Cardiac septum (tissue), 1 donor: Measurements from ENCODE around the gene PITPNC1. TPM values are rescaled to one million over a fixed set of nuclear protein-coding genes. Genes with fewer than 3 reads are reported as not detected.
A peak's percentile ranks its signal among the peaks of the same experiment; 100 is the strongest.
"Not testable (repeated sequence)": the region's sequence is repeated elsewhere in the genome, so short reads cannot be mapped to it uniquely, and the experiment has no call there.

ENCODE experiments used
- DNase-seq: peaks from one replicate; pipeline ENCODE4 v3.0.0-alpha.2; 2020; ENCODE audit warnings: low spot score
- intact Hi-C: fragments of 100-400 bp; cut with DNase I; formaldehyde crosslinking; loops from one replicate; pipeline ENCODE4 v1.14.0; 2022
- long read RNA-seq: library from polyadenylated mRNA; unstranded; transcript quantifications from one replicate; pipeline ENCODE4 v2.0.0, GENCODE V29; 2021
- total RNA-seq: library from RNA; stranded (reverse); fragmentation: NEBNext Ultra II Directional; extraction: Animal tissue kit (Norgen Biotek cat#: 25700); gene quantifications from one replicate; pipeline ENCODE4 v1.2.1, GENCODE V29; 2021
- donor health status: DM: no; HTN: no; CAD: no.

PITPNC1 gene
- 12.5 TPM for total RNA-seq
- long read RNA-seq, partial matches to known transcripts: 2 of 16 reads
- long read RNA-seq, other reads (novel, unspliced or antisense): 14 of 16 reads

DNA sequence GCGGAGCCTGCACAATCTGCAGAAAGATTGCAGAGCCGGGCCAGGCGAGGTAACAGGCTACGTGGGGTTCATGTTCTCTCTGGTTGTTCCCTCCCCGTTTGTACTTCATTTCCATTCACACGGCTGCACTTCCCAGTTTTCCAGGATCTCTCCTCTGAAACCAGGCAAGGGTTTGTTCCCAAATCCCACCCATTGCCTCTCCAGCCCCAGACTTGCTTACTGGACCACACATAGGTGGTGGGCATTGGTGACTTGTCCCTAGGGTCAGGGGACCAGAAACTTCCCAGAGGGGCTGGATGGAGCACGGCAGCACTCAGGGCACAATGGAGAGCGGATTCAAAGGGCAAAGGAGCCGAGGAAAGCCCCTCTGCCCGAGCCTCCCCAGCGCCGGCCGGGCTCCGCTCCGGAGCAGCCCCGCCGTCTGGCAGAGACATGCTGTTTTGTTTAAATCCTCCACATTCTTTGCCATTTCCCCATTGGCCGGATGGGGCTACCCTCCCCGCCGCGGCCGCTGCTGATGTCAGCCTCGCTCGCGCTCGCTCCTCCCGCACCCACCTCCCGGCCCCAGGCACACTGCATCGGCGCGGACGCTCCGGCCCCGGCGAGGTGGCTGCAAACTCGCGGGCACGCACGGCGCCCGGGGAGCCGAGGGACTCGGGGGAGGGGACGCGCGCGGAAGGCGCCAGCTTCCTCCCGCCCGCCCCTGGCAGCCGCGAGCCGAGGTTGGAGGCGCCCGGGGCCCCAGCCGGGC lies at the start of gene PITPNC1:
PITPNC1 (plus strand) TSS at position 545 of the 751 bp plus-strand sequence.
- intact Hi-C loops: loop anchor here (5.0 kb wide), 3 partner anchors 65 to 255 kb away; no protein-coding TSS in a partner anchor
- peak; percentile 92 for DNase-seq

- no peak for DNase-seq
- intact Hi-C loops: no loop called here
These were observed 49.1 kb upstream of the PITPNC1 start for GRCh38 chr17:67328026-67328425.

GRCh38 chr17:67331381-67332161 lies 45.5 kb upstream of the PITPNC1 start:
- DNase-seq: peak; percentile 44
- intact Hi-C loops: not testable (repeated sequence)

DNA sequence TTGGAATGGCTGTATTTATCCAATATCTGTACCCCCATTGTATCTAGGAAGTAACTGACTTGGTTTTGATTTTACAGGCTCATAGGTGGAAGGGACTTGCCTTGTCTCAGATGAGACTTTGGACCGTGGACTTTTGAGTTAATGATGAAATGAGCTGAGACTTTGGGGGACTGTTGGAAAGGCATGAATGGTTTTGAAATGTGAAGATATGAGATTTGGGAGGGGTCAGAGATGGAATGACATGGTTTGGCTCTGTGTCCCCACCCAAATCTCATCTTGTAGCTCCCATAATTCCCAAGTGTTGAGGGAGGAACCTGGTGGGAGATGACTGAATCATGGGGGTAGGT lies 44.9 kb upstream of the PITPNC1 start:
- intact Hi-C loops, DNase-seq: not testable (repeated sequence)

DNA sequence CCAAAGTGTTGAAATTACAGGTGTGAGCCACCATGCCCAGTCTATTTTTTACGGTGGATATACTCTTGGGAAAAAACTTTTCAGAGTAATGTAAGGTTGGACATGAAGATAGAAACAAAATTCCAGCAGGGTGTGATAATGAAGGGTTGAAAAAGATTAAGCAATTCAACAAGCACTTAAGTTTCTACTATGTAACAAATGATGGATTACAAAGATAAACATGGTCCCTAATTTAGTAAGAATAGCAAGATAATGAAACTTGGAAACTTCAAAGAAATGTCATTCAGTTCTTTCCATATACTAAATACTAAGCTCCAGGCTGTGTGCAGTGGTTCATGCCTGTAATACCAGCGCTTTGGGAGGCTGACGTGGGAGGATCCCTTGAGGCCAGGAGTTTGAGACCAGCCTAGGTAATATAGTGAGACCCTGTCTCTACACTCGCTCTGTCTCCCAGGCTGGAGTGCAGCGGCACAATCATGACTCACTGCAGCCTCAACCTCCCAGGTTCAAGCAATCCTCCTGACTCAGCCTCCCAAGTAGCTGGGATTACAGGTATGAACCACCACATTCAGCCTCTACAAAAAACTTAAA lies 41.7 kb upstream of the PITPNC1 start:
- intact Hi-C loops: no loop called here
- no peak for DNase-seq

DNA sequence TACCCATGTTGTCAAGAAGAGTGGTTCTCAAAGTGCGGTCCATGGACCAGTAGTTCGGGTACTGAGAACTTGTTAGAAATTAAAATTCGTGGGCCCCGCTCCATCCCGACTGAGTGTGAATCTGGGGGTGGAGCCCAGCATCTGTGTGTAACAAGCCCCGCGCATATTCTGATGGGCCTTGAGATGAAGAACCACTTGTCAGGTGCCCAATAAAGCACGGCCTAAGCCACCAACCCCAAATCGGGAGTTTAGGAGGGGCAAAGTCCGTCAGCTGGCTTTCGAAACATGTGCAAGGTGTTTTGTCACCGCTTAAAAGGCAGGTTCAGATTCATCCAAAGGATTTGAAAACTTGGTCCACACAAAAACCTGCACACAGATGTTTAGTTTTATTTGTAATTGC lies 40.2 kb upstream of the PITPNC1 start:
- intact Hi-C loops: no loop called here

GRCh38 chr17:67338353-67338752 lies 38.7 kb upstream of the PITPNC1 start:
- peak; percentile 2 for DNase-seq
- intact Hi-C loops: not testable (repeated sequence)

More for the DNA sequence above, 40.2 kb upstream of the PITPNC1 start:
- peak; percentile 24 for DNase-seq

GRCh38 chr17:67343237-67343636 lies 33.8 kb upstream of the PITPNC1 start:
- peak; percentile 5 for DNase-seq
- intact Hi-C loops: no loop called here

DNA sequence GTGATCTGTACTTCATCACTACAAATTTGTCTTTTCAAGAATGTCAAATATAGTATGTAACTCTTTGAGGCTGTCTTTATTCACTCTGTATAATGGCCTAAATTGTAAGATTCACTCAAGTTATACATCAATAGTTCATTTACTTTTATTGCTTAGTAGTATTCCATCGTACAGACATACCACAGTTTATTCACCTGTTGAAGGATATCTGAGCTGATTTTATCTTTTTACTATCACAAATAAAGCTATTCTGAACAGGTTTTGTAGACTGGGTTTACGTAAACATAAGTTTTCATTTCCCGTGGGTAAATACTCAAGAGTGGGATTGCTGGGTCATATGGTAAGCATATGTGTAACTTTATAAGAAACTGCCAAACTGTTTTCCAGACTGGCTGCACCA lies 29.3 kb upstream of the PITPNC1 start:
- DNase-seq: no peak

DNA sequence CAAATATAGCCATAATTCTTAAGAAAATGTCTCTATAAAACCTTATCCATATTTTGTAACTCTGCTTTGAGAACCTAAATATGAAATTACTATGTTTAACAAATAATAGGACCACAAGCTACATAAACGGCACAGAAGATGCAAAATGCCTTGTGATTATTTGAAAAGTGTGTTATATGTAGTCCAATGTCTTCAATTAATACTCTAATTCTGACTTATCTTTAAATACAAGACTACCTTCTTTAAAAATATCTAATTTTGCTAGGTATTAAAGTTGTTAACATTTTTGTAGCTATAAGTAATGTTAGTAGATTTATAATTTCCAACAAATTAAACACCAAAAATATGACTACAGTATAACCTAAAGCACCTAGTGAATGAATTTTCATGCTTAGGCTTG lies 27.7 kb upstream of the PITPNC1 start:
- no peak for DNase-seq

More for the DNA sequence above, 29.3 kb upstream of the PITPNC1 start:
- intact Hi-C loops: no loop called here

DNA sequence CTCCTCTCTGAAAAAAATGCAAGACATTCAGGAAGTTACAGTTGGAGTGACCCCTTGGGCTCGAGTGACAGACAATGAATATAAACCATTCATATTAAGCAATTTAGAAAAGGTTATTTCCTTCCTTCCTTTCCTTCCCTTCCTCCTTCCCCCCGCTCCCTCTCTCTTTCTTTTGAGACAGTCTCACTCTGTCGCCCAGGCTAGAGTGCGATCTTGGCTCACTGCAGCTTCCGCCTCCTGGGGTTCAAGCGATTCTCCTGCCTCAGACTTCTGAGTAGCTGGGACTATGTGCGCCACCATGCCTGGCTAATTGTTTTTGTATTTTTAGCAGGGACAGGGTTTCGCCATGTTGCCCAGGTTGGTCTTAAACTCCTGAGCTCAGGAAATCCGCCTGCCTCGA lies 23.9 kb upstream of the PITPNC1 start:
- DNase-seq: no peak
- intact Hi-C loops: no loop called here

More for the DNA sequence above, 27.7 kb upstream of the PITPNC1 start:
- intact Hi-C loops: no loop called here

DNA sequence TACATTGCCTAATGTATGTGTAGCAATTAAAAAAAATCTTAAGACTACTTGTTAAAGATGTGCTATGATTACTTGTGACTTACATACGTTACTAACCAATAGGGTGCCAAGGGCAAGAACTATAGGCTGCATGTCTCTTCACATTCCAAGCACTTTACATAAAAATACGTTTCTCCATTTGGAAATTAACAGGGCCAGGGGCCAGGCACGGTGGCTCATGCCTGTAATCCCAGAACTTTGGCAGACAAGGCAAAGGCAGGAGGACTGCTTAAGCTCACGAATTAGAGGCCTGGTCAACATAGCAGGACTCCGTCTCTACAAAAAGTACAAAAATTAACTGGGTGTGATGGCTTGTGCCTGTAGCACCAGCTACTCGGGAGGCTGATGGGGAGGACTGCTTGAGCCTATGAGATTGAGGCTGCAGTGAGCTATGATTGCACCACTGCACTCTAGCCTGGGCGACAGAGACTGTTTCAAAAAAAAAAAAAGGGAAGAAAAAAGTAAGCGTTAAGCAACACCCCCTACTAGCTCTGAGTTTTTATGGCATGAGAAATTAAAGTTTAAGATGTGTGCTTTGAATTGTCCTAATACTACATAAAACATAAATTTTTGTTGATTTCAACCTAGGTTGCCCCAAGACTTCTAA lies 23.0 kb upstream of the PITPNC1 start:
- intact Hi-C loops: no loop called here

GRCh38 chr17:67358612-67359011 lies 18.5 kb upstream of the PITPNC1 start:
- intact Hi-C loops: no loop called here

More for the DNA sequence above, 23.0 kb upstream of the PITPNC1 start:
- no peak for DNase-seq

DNA sequence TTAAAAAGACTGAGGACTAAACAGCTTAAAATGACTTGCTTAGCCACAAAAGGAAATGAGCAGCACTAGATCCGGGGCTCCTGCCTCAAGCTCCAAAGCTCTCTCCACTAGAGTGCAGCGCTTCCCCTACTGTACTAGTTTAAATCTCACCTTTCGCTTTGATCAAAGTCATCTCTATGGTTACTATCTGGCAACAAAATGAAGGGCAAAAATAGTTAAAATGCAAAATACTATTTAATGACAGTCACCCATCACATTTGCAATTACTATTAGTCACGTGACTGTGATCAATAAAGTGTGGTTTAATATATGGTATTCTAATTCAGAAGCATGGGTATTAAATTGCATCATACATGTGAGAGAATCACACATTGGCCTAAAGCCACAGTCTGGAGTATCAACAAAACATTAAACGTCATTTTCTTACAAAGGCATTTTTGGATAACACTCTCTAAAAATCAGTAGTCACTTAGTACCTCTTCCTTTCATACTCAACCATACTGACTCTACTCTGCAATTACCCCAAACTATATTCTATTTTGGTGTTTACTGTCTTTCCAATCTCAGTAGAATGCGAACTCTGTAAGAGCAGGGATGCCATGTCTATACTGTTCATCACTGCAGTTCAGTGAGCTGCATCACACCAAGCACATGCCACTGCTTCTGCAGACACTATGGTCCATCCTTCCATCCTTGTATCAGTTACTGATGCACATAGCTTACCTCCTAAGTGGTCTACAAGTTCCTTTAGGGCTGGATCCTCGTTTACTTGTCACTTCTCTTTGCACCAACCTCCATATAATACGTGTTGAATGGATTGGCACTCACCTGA lies 16.9 kb upstream of the PITPNC1 start:
- intact Hi-C loops: loop anchor here (10.0 kb wide), 1 partner anchor 115 kb away; the partner anchor contains the start of gene HELZ
- DNase-seq: no peak

More at GRCh38 chr17:67358612-67359011, 18.5 kb upstream of the PITPNC1 start:
- no peak for DNase-seq

DNA sequence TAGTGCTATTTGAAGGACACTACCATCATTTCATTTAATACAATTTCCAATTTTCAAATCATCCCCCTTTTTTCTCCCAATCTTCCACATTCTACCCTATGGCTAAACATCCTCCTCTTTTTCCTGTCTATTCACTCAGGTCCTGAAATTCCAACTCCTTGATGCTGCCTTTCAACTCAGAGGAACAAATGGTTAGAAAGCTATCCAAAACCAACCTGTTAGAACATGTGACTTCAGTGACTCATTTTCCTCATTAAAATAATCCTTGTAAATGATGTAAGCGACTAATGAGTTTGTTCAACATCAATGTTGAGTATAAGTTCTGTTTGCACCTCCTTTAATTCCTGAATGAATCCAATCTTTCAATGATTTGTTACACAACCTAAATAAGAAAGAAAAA lies 16.2 kb upstream of the PITPNC1 start:
- intact Hi-C loops: loop anchor here (10.0 kb wide), 1 partner anchor 116 kb away; the partner anchor contains the start of gene HELZ
- DNase-seq: no peak

DNA sequence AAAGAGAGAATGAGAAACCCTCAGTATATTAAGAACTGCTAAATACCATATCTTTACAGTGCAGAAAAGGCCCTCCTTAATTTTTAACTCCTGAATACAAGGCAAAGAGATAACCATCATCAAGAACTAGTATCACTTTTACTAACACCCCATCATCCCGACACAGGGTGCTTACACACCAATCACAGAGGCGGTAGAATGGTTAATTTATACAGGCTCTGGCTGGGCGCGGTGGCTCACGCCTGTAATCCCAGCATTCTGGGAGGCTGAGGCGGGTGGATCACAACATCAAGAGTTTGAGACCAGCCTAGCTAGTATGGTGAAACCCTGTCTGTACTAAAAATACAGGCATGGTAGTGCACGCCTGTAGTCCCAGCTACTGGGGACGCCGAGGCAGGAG lies 14.9 kb upstream of the PITPNC1 start:
- intact Hi-C loops: loop anchor here (10.0 kb wide), 1 partner anchor 117 kb away; the partner anchor contains the start of gene HELZ
- no peak for DNase-seq

DNA sequence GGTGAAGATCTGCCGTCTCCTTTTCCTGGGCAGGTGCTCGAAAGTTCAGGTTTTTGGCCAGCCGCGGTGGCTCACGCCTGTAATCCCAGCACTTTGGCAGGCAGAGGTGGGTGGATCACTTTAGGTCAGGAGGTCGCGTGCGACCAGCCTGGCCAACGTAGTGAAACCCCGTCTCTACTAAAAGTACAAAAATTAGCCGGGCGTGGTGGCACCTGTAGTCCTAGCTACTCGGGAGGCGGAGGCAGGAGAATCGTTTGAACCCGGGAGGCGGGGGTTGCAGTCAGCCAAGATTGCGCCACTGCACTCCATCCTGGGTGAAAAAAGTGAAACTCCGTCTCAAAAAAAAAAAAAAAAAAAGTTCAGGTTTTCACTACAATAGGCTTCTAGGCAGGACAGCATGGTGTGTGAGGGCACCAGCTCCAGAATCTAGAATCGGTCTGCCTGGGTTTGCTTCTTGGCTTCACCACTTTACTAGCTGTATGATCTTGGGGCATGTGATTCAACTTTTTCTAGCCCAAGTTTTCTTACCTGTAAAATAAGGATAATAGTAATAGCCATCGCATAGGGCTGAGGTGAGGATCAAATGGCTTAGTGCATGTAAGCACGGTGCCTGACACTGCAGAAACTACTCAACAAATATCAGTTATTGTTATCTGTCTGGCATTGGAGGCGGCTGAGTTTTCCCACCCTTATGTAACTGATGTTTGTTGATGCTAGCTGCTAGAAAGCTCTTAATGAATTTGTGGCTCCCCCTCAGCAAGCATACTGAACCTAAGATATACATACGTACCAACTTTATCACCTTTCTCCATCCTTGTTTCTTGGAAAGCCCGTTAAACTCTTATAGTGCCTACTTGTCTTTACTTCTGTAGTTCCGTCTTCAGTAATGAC lies 12.0 kb upstream of the PITPNC1 start:
- intact Hi-C loops: loop anchor here (10.0 kb wide), 1 partner anchor 120 kb away; the partner anchor contains the start of gene HELZ
- DNase-seq: no peak
